ENCODE results near the gene SRCAP. TPM values are rescaled to one million over a fixed set of nuclear protein-coding genes. Genes with fewer than 3 reads are reported as not detected.

Gene SRCAP
- total and polyA plus RNA-seq, 7 donors = 2.4 to 39.1 (median 14.3) TPM

DNA sequence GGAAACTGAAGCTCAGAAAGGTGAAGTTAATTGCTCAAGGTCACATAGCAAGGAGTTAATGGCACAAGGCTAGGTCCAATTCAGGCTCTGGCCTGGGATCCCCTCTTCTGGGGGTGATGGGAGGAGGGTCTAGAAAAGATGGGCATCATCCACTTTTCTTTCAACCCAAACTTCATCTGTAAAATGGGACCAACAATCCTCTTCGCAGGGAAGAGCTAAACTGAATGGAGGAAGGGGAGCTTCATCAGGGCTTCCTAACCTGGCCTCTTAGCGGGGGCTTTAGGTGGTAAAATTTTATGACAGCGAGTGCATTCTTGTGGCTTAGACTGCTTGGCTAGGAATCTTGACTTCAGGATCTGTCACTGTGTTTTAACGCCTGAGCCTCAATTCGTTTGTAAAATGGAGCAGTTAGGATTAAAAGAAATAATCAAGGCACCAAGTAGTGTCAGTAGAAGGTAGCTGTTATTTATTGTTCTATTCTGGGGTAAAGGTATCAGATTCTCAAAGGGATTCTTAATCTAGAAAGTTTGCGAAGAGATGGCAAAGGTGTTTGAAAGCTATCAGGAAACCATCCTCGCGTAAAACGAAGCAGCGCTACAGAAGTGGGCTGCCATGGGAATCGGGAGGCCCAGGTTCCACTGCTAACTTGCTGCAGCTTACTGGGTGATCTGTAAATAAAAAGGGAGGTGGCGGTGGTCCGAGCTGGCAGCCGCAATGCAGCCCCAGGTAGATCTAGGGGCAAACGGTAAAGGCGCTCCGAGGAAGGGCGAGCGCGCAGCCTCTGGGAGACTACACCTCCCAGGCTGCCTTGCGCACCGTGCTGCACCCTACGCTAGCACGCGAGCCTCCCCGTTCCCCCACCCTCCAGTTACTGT is 1.5 kb upstream of the SRCAP start:
- intact Hi-C loops (cut with DNase I) = loop anchor here (1.0 to 5.0 kb wide), 3 partner anchors 38 to 225 kb away; partner anchors contain the start of genes FBXL19 and PHKG2
- Histone ChIP-seq H3K4me3 (peak overlapping the region; percentile 92 to 100 (median 100)), H3K9me3 (no peaks in the 10 kb centered on the region), H3K27me3 (no peaks in the 10 kb centered on the region), H3K36me3 (peaks cover 8 to 24% (median 20%) of the 10 kb centered on the region in 4 donors), H3K27ac (peak overlapping the region; percentile 97 to 100 (median 100)), H3K4me1 (peaks cover 0 to 32% (median 23%) of the 10 kb centered on the region in 4 donors)
- TF ChIP-seq POLR2A (IDR thresholded peaks at IDR 0.05) = peak in 1 of 2 donors; percentile 58
- TF ChIP-seq, protein P1, sequence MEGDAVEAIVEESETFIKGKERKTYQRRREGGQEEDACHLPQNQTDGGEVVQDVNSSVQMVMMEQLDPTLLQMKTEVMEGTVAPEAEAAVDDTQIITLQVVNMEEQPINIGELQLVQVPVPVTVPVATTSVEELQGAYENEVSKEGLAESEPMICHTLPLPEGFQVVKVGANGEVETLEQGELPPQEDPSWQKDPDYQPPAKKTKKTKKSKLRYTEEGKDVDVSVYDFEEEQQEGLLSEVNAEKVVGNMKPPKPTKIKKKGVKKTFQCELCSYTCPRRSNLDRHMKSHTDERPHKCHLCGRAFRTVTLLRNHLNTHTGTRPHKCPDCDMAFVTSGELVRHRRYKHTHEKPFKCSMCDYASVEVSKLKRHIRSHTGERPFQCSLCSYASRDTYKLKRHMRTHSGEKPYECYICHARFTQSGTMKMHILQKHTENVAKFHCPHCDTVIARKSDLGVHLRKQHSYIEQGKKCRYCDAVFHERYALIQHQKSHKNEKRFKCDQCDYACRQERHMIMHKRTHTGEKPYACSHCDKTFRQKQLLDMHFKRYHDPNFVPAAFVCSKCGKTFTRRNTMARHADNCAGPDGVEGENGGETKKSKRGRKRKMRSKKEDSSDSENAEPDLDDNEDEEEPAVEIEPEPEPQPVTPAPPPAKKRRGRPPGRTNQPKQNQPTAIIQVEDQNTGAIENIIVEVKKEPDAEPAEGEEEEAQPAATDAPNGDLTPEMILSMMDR (IDR thresholded peaks at IDR 0.05) = no peak
- no peak for TF ChIP-seq POLR2AphosphoS5 (IDR thresholded peaks at IDR 0.05)
- TF ChIP-seq EP300 (IDR thresholded peaks at IDR 0.05) = peak in 1 of 4 donors; percentile 2
- DNase-seq = peak; percentile 99
- WGBS, 2 donors = 8 to 12% methylated on average over 26 of the region's 26 CpGs

DNA sequence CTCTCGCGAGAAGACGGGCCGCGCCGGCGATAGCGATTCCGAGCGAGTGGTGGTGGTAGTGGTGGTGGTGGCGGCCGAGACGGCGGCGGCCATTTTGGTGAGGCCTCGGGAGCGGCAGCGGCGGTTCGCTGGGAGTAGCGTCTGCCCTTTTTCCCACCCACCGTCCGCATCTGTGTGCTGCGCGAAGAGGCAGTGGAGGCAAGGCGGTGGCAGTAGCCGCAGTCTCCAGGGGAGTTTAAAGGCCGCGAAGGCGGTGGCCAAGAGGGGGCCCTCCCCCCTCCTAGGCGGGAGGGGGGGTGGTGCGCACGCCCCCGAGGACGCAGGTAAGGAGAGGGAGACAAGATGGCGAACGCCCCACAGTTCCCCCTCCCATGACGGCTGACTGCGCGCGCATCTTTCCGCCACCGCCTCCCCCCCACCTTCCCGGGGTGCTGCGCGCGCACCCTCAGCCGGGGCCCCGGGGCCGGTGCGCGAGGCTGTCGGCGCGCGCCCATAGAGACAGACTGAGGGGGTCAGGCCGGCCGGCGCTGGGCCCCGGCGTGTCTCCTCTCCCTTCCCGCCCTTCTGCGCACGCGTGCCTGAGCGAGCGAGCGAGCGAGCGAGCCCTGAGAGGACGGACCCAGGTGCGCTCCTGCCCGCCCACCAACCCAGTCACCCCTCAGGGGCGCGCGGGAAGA is 694 bp upstream of the SRCAP start:
- Histone ChIP-seq H3K4me3 (peak overlapping the region; percentile 92 to 100 (median 100)), H3K27me3 (no peaks in the 10 kb centered on the region), H3K36me3 (peaks cover 13 to 32% (median 28%) of the 10 kb centered on the region in 4 donors), H3K4me1 (peaks cover 0 to 32% (median 23%) of the 10 kb centered on the region in 4 donors), H3K9me3 (no peaks in the 10 kb centered on the region), H3K27ac (peak overlapping the region; percentile 97 to 100 (median 100))
- intact Hi-C loops (cut with DNase I) = loop anchor here (1.0 to 5.0 kb wide), 3 partner anchors 39 to 225 kb away; partner anchors contain the start of genes FBXL19 and PHKG2
- TF ChIP-seq POLR2AphosphoS5 (IDR thresholded peaks at IDR 0.05) (peak; percentile 67 to 87 (median 82)), EP300 (IDR thresholded peaks at IDR 0.05) (peak in 1 of 4 donors; percentile 48), POLR2A (IDR thresholded peaks at IDR 0.05) (peak; percentile 0 to 69)
- TF ChIP-seq, protein P1 (IDR thresholded peaks at IDR 0.05) = no peak
- WGBS, 2 donors = 0% methylated on average over 75 to 76 of the region's 76 CpGs
- DNase-seq = peak; percentile 98

DNA sequence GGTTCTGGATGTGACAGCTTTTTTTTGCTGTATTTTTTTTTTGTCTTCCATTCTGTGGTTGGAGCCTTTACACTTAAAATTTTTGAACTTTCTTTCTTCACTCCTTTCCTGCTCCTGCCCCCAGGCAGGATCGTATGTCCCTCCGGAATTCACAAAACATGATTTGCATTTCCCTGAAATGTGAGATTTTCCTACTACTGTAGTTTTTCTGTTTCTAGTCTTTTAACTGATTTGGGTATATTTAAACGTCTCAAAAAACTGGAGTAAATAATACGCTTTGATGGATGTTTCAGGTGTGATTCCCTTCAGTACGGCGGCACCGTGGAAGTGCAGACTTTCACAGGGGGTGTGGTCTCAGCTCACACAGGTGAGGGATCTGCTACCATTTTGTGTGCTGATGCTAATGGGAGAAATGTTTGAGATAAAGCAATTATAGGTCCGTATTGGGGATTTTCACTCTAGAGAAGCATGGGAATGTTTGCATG is 686 bp downstream of the SRCAP start:
- Histone ChIP-seq H3K9me3 (no peaks in the 10 kb centered on the region), H3K4me3 (peak overlapping the region; percentile 92 to 100 (median 100)), H3K4me1 (peaks cover 0 to 26% (median 20%) of the 10 kb centered on the region in 4 donors), H3K27me3 (no peaks in the 10 kb centered on the region), H3K36me3 (peaks cover 27 to 46% (median 42%) of the 10 kb centered on the region in 4 donors), H3K27ac (peak overlapping the region; percentile 97 to 100 (median 100))
- intact Hi-C loops (cut with DNase I) = loop anchor here (2.0 to 5.0 kb wide), 3 partner anchors 19 to 223 kb away; partner anchors contain the start of genes FBXL19 and PHKG2
- WGBS, 2 donors = 20 to 46% methylated on average over 8 of the region's 8 CpGs
- DNase-seq = no peak
- TF ChIP-seq, protein P1 (IDR thresholded peaks at IDR 0.05) = no peak
- TF ChIP-seq POLR2A (IDR thresholded peaks at IDR 0.05) = no peak
- no peak for TF ChIP-seq POLR2AphosphoS5 (IDR thresholded peaks at IDR 0.05)
- TF ChIP-seq EP300 (IDR thresholded peaks at IDR 0.05) = no peak

DNA sequence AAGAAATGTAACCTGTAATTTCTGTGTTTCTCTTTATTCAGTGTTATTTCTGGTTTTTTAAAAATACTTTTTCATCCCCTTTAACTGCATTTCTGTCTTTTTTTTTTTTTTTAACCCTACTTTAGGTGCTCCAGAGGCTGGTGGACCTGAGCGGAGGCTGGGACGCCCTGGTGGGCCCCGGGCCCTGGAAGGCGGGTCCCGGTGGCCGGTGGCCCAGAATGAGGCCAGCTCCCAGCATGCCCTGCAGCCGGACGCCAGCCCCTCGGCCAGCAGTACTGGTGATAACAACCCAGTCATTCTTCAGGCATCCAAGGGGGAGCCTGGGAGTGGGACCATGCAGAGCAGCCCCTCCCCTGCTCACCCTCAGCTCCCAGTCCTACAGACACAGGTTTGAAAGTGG is 1.5 kb downstream of the SRCAP start:
- peaks cover 0 to 26% (median 20%) of the 10 kb centered on the region in 4 donors for H3K4me1 ChIP-seq
- no peak overlapping the region for H3K27ac ChIP-seq
- WGBS, 2 donors = 81 to 85% methylated on average over 9 of the region's 9 CpGs
- no peaks in the 10 kb centered on the region for H3K27me3 ChIP-seq
- no peak for DNase-seq
- peaks cover 35 to 54% (median 50%) of the 10 kb centered on the region in 4 donors for H3K36me3 ChIP-seq
- intact Hi-C loops (cut with DNase I) = loop anchor here (2.0 kb wide), 1 partner anchor 18 kb away; no protein-coding TSS in a partner anchor
- TF ChIP-seq EP300 (IDR thresholded peaks at IDR 0.05) (no peak), POLR2AphosphoS5 (IDR thresholded peaks at IDR 0.05) (no peak), POLR2A (IDR thresholded peaks at IDR 0.05) (no peak)
- TF ChIP-seq, protein P1 (IDR thresholded peaks at IDR 0.05) = no peak
- H3K4me3 ChIP-seq = no peak overlapping the region
- no peaks in the 10 kb centered on the region for H3K9me3 ChIP-seq

Data from sigmoid colon (tissue), 7 donors.